ENCODE measurements around the gene GPSM1.

DNA sequence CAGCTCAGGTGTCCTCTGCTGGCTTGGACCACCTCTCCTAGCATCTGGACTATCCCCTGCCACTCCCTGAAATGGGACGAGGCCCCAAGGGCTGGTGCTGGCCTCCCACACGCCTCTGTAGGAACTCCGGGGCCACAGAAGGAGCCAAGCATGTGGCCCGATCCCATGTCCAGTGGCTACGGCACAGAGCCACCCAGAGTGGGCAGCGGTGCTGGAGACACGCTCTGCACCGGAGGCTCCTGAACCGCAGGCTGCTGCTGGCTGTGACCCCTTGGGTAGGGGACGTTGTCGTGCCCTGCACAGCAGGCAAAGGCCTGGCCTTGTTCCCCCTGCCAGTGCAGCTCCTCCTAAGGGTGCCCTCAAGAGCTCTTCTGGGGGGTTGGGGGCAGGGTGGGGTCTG, 52.6 kb downstream of the GPSM1 start:
- TF ChIP-seq, protein P1, sequence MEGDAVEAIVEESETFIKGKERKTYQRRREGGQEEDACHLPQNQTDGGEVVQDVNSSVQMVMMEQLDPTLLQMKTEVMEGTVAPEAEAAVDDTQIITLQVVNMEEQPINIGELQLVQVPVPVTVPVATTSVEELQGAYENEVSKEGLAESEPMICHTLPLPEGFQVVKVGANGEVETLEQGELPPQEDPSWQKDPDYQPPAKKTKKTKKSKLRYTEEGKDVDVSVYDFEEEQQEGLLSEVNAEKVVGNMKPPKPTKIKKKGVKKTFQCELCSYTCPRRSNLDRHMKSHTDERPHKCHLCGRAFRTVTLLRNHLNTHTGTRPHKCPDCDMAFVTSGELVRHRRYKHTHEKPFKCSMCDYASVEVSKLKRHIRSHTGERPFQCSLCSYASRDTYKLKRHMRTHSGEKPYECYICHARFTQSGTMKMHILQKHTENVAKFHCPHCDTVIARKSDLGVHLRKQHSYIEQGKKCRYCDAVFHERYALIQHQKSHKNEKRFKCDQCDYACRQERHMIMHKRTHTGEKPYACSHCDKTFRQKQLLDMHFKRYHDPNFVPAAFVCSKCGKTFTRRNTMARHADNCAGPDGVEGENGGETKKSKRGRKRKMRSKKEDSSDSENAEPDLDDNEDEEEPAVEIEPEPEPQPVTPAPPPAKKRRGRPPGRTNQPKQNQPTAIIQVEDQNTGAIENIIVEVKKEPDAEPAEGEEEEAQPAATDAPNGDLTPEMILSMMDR (IDR thresholded peaks at IDR 0.05; ENCODE audit: insufficient read depth, low read length) = no peak
- TF ChIP-seq POLR2AphosphoS5 (IDR thresholded peaks at IDR 0.05; ENCODE audit: low read depth) (no peak), REST (IDR thresholded peaks at IDR 0.05; ENCODE audit: insufficient replicate concordance, low read depth) (no peak), GABPA (IDR thresholded peaks at IDR 0.05; ENCODE audit: low read depth) (no peak), SPI1 (IDR thresholded peaks at IDR 0.05; ENCODE audit: borderline replicate concordance, low read depth) (no peak)

Measured in HL-60 (cell line).